GM21825 (cell line): ENCODE measurements around the gene ATP6V0C.
"Not testable (repeated sequence)": the region's sequence is repeated elsewhere in the genome, so short reads cannot be mapped to it uniquely, and the experiment has no call there.

Experiments used
- ATAC-seq: cut with Tn5 transposase; IDR thresholded peaks from one replicate; pipeline ENCODE4 v1.9.1; 2021; ENCODE audit warnings: mild to moderate bottlenecking, moderate library complexity; ENCODE audit not compliant: unreplicated experiment

Gene ATP6V0C

GRCh38 chr16:2540912-2541311, 27.2 kb downstream of the ATP6V0C start:
- not testable (repeated sequence) for ATAC-seq

- not testable (repeated sequence) for ATAC-seq
These were observed 27.7 kb downstream of the ATP6V0C start for GRCh38 chr16:2541409-2541808.

GRCh38 chr16:2543771-2544170, 30.0 kb downstream of the ATP6V0C start:
- not testable (repeated sequence) for ATAC-seq

GRCh38 chr16:2550283-2550878, 36.6 kb downstream of the ATP6V0C start:
- ATAC-seq: not testable (repeated sequence)

GRCh38 chr16:2551420-2551889, 37.7 kb downstream of the ATP6V0C start:
- not testable (repeated sequence) for ATAC-seq

GRCh38 chr16:2554709-2555425, 41.1 kb downstream of the ATP6V0C start:
- not testable (repeated sequence) for ATAC-seq

GRCh38 chr16:2557150-2557549, 43.4 kb downstream of the ATP6V0C start:
- not testable (repeated sequence) for ATAC-seq

- ATAC-seq: peak; percentile 51
These were observed 46.5 kb downstream of the ATP6V0C start for GRCh38 chr16:2560131-2560797.

GRCh38 chr16:2560798-2561133, 47.0 kb downstream of the ATP6V0C start:
- ATAC-seq: peak; percentile 45

- ATAC-seq: not testable (repeated sequence)
These were observed 53.8 kb downstream of the ATP6V0C start for GRCh38 chr16:2567506-2567905.

GRCh38 chr16:2568573-2568972, 54.8 kb downstream of the ATP6V0C start:
- not testable (repeated sequence) for ATAC-seq
